Neuronal stem cell (in vitro differentiated cells): Measurements from ENCODE around the gene IQCB1.

ENCODE experiments used
- DNase-seq: peaks from one replicate; pipeline ENCODE4 v3.0.0-alpha.2; 2013; ENCODE audit warnings: low spot score
- H2AFZ ChIP-seq: one replicate; pipeline ENCODE4 v1.6.1; 2013; ENCODE audit warnings: mild to moderate bottlenecking, low read length, inconsistent platforms
- H2AK5ac ChIP-seq: 2 replicates; pipeline ENCODE4 v1.6.1; 2013; ENCODE audit warnings: low read depth, mild to moderate bottlenecking, inconsistent platforms, low read length, moderate library complexity, mixed read lengths
- H2BK120ac ChIP-seq: 2 replicates; pipeline ENCODE4 v1.6.1; 2013; ENCODE audit warnings: low read depth, mild to moderate bottlenecking, inconsistent platforms, low read length, moderate library complexity, mixed read lengths
- H2BK12ac ChIP-seq: one replicate; pipeline ENCODE4 v1.6.1; 2013; ENCODE audit warnings: low read length, inconsistent platforms
- H2BK15ac ChIP-seq: 2 replicates; pipeline ENCODE4 v1.6.1; 2013; ENCODE audit warnings: mild to moderate bottlenecking, low read length, inconsistent platforms, mixed read lengths
- H2BK5ac ChIP-seq: one replicate; pipeline ENCODE4 v1.6.1; 2013; ENCODE audit warnings: inconsistent platforms, mild to moderate bottlenecking, low read length, moderate library complexity
- H3K14ac ChIP-seq: one replicate; pipeline ENCODE4 v1.6.1; 2013; ENCODE audit warnings: low read length, inconsistent platforms
- H3K18ac ChIP-seq: 2 replicates; pipeline ENCODE4 v1.6.1; 2013; ENCODE audit warnings: low read length, inconsistent platforms
- H3K23ac ChIP-seq: 2 replicates; pipeline ENCODE4 v1.6.1; 2013; ENCODE audit warnings: low read depth, mild to moderate bottlenecking, mixed read lengths, low read length, inconsistent platforms; ENCODE audit not compliant: poor library complexity
- H3K27ac ChIP-seq: replicated peaks from 3 replicates; pipeline ENCODE4 v1.5.1; 2013; ENCODE audit warnings: low read length, inconsistent platforms
- H3K27me3 ChIP-seq, 3 experiments: 2 replicates each; pipeline ENCODE4 v1.6.1; 2013; ENCODE audit warnings: low read length in 3 of 3, mild to moderate bottlenecking in 2 of 3, inconsistent platforms in 1 of 3, low read depth in 1 of 3, mixed read lengths in 1 of 3, moderate library complexity in 1 of 3; ENCODE audit not compliant: control insufficient read depth in 3 of 3, insufficient read depth in 3 of 3
- H3K36me3 ChIP-seq, 2 donors: replicated peaks in 1 of 2; 2 replicates each; pipeline ENCODE4 v1.6.1; 2013; ENCODE audit warnings: low read length in 2 of 2; ENCODE audit not compliant: control insufficient read depth in 2 of 2, insufficient read depth in 2 of 2
- H3K4ac ChIP-seq: 2 replicates; pipeline ENCODE4 v1.6.1; 2013; ENCODE audit warnings: inconsistent platforms, mild to moderate bottlenecking, low read length, moderate library complexity
- H3K4me1 ChIP-seq, 2 donors: 1 replicate in 1 of 2; 2 replicates in 1 of 2; pipeline ENCODE4 v1.6.1; 2013; ENCODE audit warnings: low read length in 2 of 2, low read depth in 1 of 2; ENCODE audit not compliant: control insufficient read depth in 2 of 2, insufficient read depth in 1 of 2
- H3K4me2 ChIP-seq: one replicate; pipeline ENCODE4 v1.6.1; 2013; ENCODE audit warnings: mild to moderate bottlenecking, low read length, inconsistent platforms; ENCODE audit not compliant: insufficient read depth, poor library complexity, severe bottlenecking
- H3K4me3 ChIP-seq, 2 donors: 2 replicates each; pipeline ENCODE4 v1.5.1; 2013; ENCODE audit warnings: low read length in 2 of 2, mild to moderate bottlenecking in 2 of 2, inconsistent platforms in 1 of 2, moderate library complexity in 1 of 2
- H3K79me1 ChIP-seq: one replicate; pipeline ENCODE4 v1.6.1; 2013; ENCODE audit warnings: low read depth, mild to moderate bottlenecking, inconsistent platforms, low read length, moderate library complexity
- H3K9ac ChIP-seq: one replicate; pipeline ENCODE4 v1.6.1; 2013; ENCODE audit warnings: mild to moderate bottlenecking, low read depth, low read length, inconsistent platforms; ENCODE audit not compliant: poor library complexity
- H3K9me3 ChIP-seq, 2 donors: replicated peaks in 1 of 2; 2 replicates each; pipeline versions ENCODE3 to v1.6.1; 2013; ENCODE audit warnings: low read length in 2 of 2, mild to moderate bottlenecking in 2 of 2, inconsistent platforms in 1 of 2, low read depth in 1 of 2, mixed read lengths in 1 of 2, moderate library complexity in 1 of 2; ENCODE audit not compliant: control insufficient read depth in 2 of 2, insufficient read depth in 1 of 2
- H4K8ac ChIP-seq: one replicate; pipeline ENCODE4 v1.6.1; 2013; ENCODE audit warnings: low read depth, mild to moderate bottlenecking, inconsistent platforms, low read length, moderate library complexity
- H4K91ac ChIP-seq: one replicate; pipeline ENCODE4 v1.6.1; 2013; ENCODE audit warnings: low read length, low read depth, mild to moderate bottlenecking, inconsistent platforms; ENCODE audit not compliant: poor library complexity
- WGBS, 2 donors: extraction: QIAGEN DNeasy Blood & Tissue Kit; methylation state at CpG; one replicate each; pipeline ENCODE4 v1.1.7; 2013; ENCODE audit warnings: missing lambda C conversion rate in 2 of 2, mixed read lengths in 1 of 2; ENCODE audit not compliant: insufficient read length in 2 of 2, insufficient replicate concordance in 1 of 2; ENCODE audit errors: extremely low coverage in 2 of 2; 5-methylcytosine and 5-hydroxymethylcytosine counted together

The IQCB1 gene

DNA sequence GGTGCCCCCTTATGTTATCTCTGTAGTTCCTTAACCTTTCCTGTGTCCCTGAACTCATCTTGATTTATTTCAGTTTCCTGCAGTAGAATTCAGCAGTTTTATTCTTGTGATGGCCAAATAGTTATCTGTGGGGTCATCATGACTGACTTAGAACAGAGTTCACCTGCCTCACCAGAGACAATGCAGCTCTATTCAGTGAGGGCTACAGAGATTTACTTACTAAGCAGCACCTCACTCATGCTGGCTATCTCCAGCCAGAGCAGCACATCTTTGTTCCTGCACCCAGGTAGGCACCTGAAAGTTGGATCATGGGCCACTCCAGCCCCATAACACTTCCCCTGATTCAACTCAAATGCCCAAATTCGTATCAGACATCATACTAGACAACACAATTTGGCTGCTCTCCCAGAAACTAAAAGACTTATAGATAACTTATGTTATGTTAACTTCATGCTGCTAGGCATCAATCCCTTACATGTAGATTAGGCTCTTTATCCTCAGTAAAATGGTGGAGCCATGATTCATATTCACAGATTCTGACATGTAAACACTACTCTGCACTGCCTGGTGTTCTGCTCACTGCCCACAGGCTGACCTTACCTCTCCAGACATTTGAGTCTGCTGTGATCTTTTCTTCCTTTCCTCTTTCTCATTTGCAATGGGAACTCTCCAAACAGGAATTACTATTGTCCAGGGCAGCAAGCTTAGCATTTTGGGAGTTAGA, 76.0 kb downstream of the IQCB1 start:
- Histone ChIP-seq H3K79me1 (no peaks in the 10 kb centered on the region), H3K27ac (no peak overlapping the region)

DNA sequence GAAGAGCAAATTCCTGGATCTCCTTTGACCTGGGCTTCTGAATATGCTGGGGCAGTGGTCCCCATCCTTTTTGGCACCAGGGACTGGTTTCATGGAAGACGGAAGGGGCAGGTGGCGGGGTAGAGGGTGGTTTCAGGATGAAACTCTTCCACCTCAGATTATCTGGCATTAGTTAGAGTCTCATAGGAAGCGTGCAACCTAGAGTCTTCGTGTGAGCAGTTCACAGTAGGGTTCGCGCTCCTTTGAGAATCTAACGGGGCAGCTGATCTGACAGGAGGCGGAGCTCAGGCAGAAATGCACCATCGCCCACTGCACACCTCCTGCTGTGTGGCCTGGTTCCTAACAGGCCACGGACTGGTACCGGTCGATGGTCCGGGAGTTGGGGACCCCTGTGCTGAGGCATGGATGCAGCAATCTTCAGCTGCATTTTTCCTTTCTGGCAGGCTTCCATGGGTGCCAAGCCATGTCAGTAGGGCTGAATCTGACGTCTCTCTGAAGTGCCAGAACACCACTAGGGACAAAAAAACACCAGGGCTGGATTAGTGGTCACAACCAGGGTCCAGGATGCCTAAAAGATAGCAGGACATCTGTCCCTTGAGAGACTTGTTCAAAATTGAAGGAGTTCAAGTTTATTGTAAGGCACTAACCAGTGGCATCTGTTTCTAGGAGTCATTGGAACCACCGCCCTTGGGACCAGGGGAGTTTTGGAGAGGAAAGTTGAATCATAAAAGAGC, 76.9 kb downstream of the IQCB1 start:
- H2AFZ ChIP-seq = peak overlapping the region; percentile 40
- H4K8ac ChIP-seq = no peak overlapping the region
- H3K9ac ChIP-seq = no peak overlapping the region
- no peaks in the 10 kb centered on the region for H3K79me1 ChIP-seq
- H2AK5ac ChIP-seq = no peak overlapping the region
- H2BK15ac ChIP-seq = no peak overlapping the region
- no peaks in the 10 kb centered on the region for H3K4me1 ChIP-seq
- H3K9me3 ChIP-seq = no peaks in the 10 kb centered on the region
- no peak overlapping the region for H3K4me2 ChIP-seq
- no peak overlapping the region for H3K4ac ChIP-seq
- H3K36me3 ChIP-seq = no peaks in the 10 kb centered on the region
- H3K27ac ChIP-seq = no peak overlapping the region
- WGBS, 2 donors = no CpG with 5 or more reads among the region's 15 CpGs
- no peak overlapping the region for H3K14ac ChIP-seq
- no peak overlapping the region for H2BK12ac ChIP-seq
- no peak overlapping the region for H3K18ac ChIP-seq
- no peak for DNase-seq
- no peak overlapping the region for H4K91ac ChIP-seq
- H2BK120ac ChIP-seq = no peak overlapping the region
- no peaks in the 10 kb centered on the region for H3K27me3 ChIP-seq
- H3K23ac ChIP-seq = peak overlapping the region; percentile 5
- no peak overlapping the region for H3K4me3 ChIP-seq
- no peak overlapping the region for H2BK5ac ChIP-seq

More for the DNA sequence above, 76.0 kb downstream of the IQCB1 start:
- Histone ChIP-seq H4K91ac (no peak overlapping the region), H3K14ac (no peak overlapping the region), H2BK12ac (no peak overlapping the region), H3K18ac (no peak overlapping the region), H2AK5ac (no peak overlapping the region), H3K9me3 (no peaks in the 10 kb centered on the region), H2AFZ (peak overlapping the region; percentile 55), H2BK15ac (no peak overlapping the region), H2BK5ac (no peak overlapping the region), H3K4me1 (no peaks in the 10 kb centered on the region), H3K9ac (no peak overlapping the region), H4K8ac (no peak overlapping the region), H3K4me2 (no peak overlapping the region), H2BK120ac (no peak overlapping the region), H3K23ac (no peak overlapping the region), H3K4me3 (no peak overlapping the region), H3K36me3 (no peaks in the 10 kb centered on the region), H3K27me3 (no peaks in the 10 kb centered on the region), H3K4ac (no peak overlapping the region)
- no peak for DNase-seq
- no CpG with 5 or more reads among the region's 1 CpG for WGBS, 2 donors

DNA sequence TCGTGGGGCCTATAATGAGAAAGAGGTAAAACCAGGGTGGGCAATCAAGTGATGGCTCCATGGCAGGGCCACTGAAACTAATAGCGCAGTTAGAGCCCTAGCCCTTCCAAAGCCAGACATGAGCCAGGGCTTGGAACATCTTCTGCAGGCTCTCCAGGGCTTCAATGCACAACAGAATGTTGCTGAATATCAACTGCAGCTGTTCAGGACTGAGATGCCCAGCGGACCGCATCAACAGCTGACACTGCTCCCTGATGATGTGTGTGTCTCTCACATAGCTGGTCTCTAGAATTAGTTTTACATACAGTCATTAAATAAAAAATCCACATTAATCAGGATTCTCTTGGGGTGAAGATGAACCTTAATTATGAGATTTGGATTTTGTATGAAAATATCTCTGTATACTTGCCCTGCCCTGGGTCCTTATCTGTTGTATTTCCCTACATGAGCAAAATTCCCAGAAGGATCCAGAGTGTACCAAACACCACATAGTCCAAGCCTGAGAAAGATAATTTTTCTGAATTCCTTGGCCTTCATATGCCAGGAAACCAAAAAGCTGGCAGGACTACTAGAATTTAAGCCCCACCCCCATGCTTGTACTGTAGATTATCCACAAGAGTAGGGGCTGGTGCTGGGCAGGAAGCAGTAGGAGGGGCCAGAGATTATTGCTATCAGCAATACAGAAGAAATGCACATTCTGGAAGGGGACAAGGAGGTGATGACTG, 77.6 kb downstream of the IQCB1 start:
- H2AK5ac ChIP-seq = no peak overlapping the region
- H4K8ac ChIP-seq = no peak overlapping the region
- no peaks in the 10 kb centered on the region for H3K4me1 ChIP-seq
- no peak overlapping the region for H3K9ac ChIP-seq
- no peaks in the 10 kb centered on the region for H3K79me1 ChIP-seq
- no peak overlapping the region for H2BK120ac ChIP-seq
- H3K27ac ChIP-seq = no peak overlapping the region
- no peak overlapping the region for H2BK5ac ChIP-seq
- no peak overlapping the region for H3K23ac ChIP-seq
- DNase-seq = no peak
- peak overlapping the region; percentile 40 for H2AFZ ChIP-seq
- H3K4me3 ChIP-seq = no peak overlapping the region
- no peaks in the 10 kb centered on the region for H3K9me3 ChIP-seq
- no peak overlapping the region for H3K4me2 ChIP-seq
- no peaks in the 10 kb centered on the region for H3K36me3 ChIP-seq
- H4K91ac ChIP-seq = no peak overlapping the region
- no peak overlapping the region for H2BK15ac ChIP-seq
- H2BK12ac ChIP-seq = no peak overlapping the region
- H3K27me3 ChIP-seq = no peaks in the 10 kb centered on the region
- no peak overlapping the region for H3K4ac ChIP-seq
- WGBS, 2 donors = no CpG with 5 or more reads among the region's 4 CpGs
- no peak overlapping the region for H3K18ac ChIP-seq
- no peak overlapping the region for H3K14ac ChIP-seq

DNA sequence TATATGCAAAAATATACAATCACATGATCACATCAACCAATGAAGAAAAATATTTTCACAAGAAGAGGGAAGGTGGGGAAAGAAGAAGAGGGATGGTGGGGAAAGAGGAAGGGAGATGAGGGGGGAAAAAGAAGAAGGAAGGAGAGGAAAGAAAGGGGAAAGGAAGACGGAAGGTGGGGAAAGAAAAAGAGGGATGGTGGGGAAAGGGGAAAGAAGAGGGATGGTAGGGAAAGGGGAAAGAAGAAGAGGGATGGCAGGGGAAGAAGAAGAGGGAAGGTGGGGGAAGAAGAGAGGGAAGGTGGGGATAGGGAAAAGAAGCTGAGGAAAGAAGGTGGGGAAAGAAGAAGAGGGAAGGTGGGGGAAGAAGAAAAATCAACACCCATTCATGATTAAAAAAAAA, 82.1 kb downstream of the IQCB1 start:
- H3K23ac ChIP-seq = no peak overlapping the region
- H3K27me3 ChIP-seq = no peaks in the 10 kb centered on the region
- peaks cover 4% of the 10 kb centered on the region for H3K79me1 ChIP-seq
- no peak overlapping the region for H2BK15ac ChIP-seq
- H3K14ac ChIP-seq = no peak overlapping the region
- H3K4me2 ChIP-seq = no peak overlapping the region
- H4K91ac ChIP-seq = no peak overlapping the region
- H2BK12ac ChIP-seq = no peak overlapping the region
- H3K36me3 ChIP-seq = no peaks in the 10 kb centered on the region
- H4K8ac ChIP-seq = no peak overlapping the region
- no peak overlapping the region for H2BK5ac ChIP-seq
- H3K4me1 ChIP-seq = peaks cover 4 to 11% of the 10 kb centered on the region in 2 donors
- H2AK5ac ChIP-seq = no peak overlapping the region
- no peak overlapping the region for H2BK120ac ChIP-seq
- no peak overlapping the region for H2AFZ ChIP-seq
- no peak for DNase-seq
- WGBS, 2 donors = 88 to 100% methylated on average over 1 of the region's 1 CpG
- H3K9me3 ChIP-seq = no peaks in the 10 kb centered on the region
- H3K27ac ChIP-seq = no peak overlapping the region
- H3K9ac ChIP-seq = no peak overlapping the region
- no peak overlapping the region for H3K18ac ChIP-seq
- H3K4me3 ChIP-seq = no peak overlapping the region
- H3K4ac ChIP-seq = no peak overlapping the region
